Measurements from ENCODE around the gene WLS.

The WLS gene

GRCh38 chr1:68273530-68273929 is 41.2 kb upstream of the WLS start:
- Histone ChIP-seq H3K9me3 (ENCODE audit: control insufficient read depth, low read length) (no peaks in the 10 kb centered on the region), H3K9ac (no peak overlapping the region), H3K36me3 (ENCODE audit: control insufficient read depth, insufficient read depth, low read length) (no peaks in the 10 kb centered on the region), H3K4me2 (ENCODE audit: low read length) (no peak overlapping the region), H3K79me2 (no peaks in the 10 kb centered on the region), H3K27ac (no peak overlapping the region), H2AFZ (no peak overlapping the region), H3K27me3 (ENCODE audit: control insufficient read depth, insufficient read depth, low read length) (no peaks in the 10 kb centered on the region), H3K4me3 (ENCODE audit: low read depth, low read length) (no peak overlapping the region), H3K4me1 (no peaks in the 10 kb centered on the region)
- TF ChIP-seq, protein P1, sequence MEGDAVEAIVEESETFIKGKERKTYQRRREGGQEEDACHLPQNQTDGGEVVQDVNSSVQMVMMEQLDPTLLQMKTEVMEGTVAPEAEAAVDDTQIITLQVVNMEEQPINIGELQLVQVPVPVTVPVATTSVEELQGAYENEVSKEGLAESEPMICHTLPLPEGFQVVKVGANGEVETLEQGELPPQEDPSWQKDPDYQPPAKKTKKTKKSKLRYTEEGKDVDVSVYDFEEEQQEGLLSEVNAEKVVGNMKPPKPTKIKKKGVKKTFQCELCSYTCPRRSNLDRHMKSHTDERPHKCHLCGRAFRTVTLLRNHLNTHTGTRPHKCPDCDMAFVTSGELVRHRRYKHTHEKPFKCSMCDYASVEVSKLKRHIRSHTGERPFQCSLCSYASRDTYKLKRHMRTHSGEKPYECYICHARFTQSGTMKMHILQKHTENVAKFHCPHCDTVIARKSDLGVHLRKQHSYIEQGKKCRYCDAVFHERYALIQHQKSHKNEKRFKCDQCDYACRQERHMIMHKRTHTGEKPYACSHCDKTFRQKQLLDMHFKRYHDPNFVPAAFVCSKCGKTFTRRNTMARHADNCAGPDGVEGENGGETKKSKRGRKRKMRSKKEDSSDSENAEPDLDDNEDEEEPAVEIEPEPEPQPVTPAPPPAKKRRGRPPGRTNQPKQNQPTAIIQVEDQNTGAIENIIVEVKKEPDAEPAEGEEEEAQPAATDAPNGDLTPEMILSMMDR (IDR thresholded peaks at IDR 0.05): no peak

DNA sequence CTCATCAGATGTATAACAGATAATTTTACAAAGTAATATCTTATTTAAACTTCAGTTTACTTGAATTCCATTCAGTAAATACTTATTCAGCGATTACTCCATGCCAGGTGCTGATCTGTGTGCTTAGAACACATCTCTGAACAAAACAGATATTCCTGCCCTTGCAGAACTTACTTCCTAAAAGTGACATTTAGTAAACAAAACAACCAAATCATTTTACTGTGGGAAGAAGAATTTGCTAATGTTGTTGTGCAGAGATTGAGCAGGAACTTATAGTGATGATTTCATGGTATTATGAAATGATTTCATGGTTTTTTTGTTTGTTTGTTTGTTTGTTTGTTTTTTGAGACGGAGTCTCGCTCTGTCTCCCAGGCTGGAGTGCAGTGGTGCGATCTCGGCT is 39.3 kb upstream of the WLS start:
- no peak overlapping the region for H2AFZ ChIP-seq
- no peak overlapping the region for H3K27ac ChIP-seq
- H3K27me3 ChIP-seq (ENCODE audit: control insufficient read depth, insufficient read depth, low read length): no peaks in the 10 kb centered on the region
- H3K79me2 ChIP-seq: no peaks in the 10 kb centered on the region
- H3K9me3 ChIP-seq (ENCODE audit: control insufficient read depth, low read length): no peaks in the 10 kb centered on the region
- H3K4me3 ChIP-seq (ENCODE audit: low read depth, low read length): no peak overlapping the region
- H3K36me3 ChIP-seq (ENCODE audit: control insufficient read depth, insufficient read depth, low read length): no peaks in the 10 kb centered on the region
- H3K4me2 ChIP-seq (ENCODE audit: low read length): no peak overlapping the region
- no peaks in the 10 kb centered on the region for H3K4me1 ChIP-seq
- H3K9ac ChIP-seq: no peak overlapping the region
- TF ChIP-seq, protein P1 (IDR thresholded peaks at IDR 0.05): no peak

DNA sequence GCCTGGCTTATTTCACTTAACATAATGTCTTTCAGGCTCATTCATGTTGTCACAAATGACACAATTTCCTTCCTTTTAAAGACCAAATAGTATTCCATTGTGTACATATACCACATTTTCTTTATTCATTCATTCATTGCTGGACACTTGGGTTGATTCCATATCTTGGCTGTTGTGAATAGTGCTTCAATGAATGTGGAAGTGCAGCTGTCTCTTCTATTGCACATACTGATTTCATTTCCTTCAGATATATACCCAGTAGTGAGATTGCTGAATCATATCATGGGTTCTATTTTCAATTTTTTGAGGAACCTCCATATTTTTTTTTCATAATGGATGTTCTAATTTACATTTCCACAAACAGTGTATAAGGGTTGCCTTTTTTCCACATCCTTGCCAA is 38.6 kb upstream of the WLS start:
- Histone ChIP-seq H2AFZ (no peak overlapping the region), H3K4me1 (no peaks in the 10 kb centered on the region), H3K4me3 (ENCODE audit: low read depth, low read length) (no peak overlapping the region), H3K79me2 (no peaks in the 10 kb centered on the region), H3K4me2 (ENCODE audit: low read length) (no peak overlapping the region), H3K27me3 (ENCODE audit: control insufficient read depth, insufficient read depth, low read length) (no peaks in the 10 kb centered on the region), H3K27ac (no peak overlapping the region), H3K9ac (no peak overlapping the region), H3K36me3 (ENCODE audit: control insufficient read depth, insufficient read depth, low read length) (no peaks in the 10 kb centered on the region), H3K9me3 (ENCODE audit: control insufficient read depth, low read length) (no peaks in the 10 kb centered on the region)
- TF ChIP-seq, protein P1 (IDR thresholded peaks at IDR 0.05): no peak

DNA sequence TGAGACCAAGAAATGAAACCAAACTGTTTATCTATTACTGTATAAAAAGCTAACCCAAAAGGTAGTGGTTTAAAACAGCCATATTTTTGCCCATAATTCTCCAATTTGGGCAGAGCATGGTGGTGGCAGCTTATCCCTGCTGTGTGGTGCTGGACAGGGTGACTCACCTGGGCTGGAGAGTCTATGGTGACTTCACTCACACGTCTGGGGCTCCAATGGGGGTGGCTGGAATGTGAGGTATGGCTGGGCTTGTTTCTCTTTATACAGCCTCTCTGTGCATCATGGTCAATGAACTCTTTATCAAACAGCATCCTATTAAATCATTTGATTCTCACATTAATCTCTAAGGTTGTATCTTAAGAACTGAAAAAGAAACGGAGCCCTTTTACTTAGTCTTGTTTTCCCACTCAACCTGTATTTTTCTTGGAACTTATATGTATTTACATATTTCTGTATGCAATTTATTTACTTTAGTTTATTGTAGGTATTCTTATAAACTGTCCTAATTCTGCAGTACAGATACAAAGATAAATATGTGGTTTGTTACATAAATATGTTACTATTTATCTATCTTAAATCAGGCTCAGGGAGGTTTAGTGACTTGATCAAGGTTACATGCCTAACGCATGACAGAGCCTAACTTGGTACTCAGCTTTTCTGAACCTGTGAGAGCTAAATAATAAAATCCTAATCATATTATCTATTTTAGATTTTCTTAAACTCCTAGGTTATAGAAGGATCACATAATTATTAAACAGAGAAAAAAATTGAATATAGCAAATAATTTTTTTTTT is 37.5 kb upstream of the WLS start:
- TF ChIP-seq, protein P1 (IDR thresholded peaks at IDR 0.05): no peak

More for the DNA sequence above, 37.5 kb upstream of the WLS start:
- H3K9ac ChIP-seq: no peak overlapping the region
- H3K27ac ChIP-seq: no peak overlapping the region
- H3K27me3 ChIP-seq (ENCODE audit: control insufficient read depth, insufficient read depth, low read length): no peaks in the 10 kb centered on the region
- H3K79me2 ChIP-seq: no peaks in the 10 kb centered on the region
- no peak overlapping the region for H3K4me2 ChIP-seq (ENCODE audit: low read length)
- no peak overlapping the region for H3K4me3 ChIP-seq (ENCODE audit: low read depth, low read length)
- H3K36me3 ChIP-seq (ENCODE audit: control insufficient read depth, insufficient read depth, low read length): no peaks in the 10 kb centered on the region
- H3K9me3 ChIP-seq (ENCODE audit: control insufficient read depth, low read length): no peaks in the 10 kb centered on the region
- no peaks in the 10 kb centered on the region for H3K4me1 ChIP-seq
- no peak overlapping the region for H2AFZ ChIP-seq

Data from parathyroid adenoma (tissue), 2 donors.